Mesenchymal stem cell (in vitro differentiated cells and primary cell): Measurements from ENCODE around the gene MBNL2.

ENCODE experiments used
- DNase-seq: peaks from one replicate; pipeline ENCODE4 v3.0.0-alpha.2; 2013
- H2AFZ ChIP-seq: one replicate; pipeline ENCODE4 v1.6.1; 2013; ENCODE audit warnings: low read depth, mild to moderate bottlenecking, control low read depth, inconsistent platforms, low read length, moderate library complexity
- H2AK5ac ChIP-seq: 2 replicates; pipeline ENCODE4 v1.6.1; 2013; ENCODE audit warnings: low read length, moderate library complexity, mild to moderate bottlenecking, inconsistent platforms; ENCODE audit not compliant: severe bottlenecking
- H2BK120ac ChIP-seq: one replicate; pipeline ENCODE4 v1.6.1; 2013; ENCODE audit warnings: low read depth, mild to moderate bottlenecking, inconsistent platforms, low read length, moderate library complexity
- H2BK12ac ChIP-seq, 2 experiments: one replicate each; pipeline ENCODE4 v1.6.1; 2013; ENCODE audit warnings: inconsistent platforms in 2 of 2, low read length in 2 of 2, mild to moderate bottlenecking in 2 of 2, moderate library complexity in 2 of 2, control low read depth in 1 of 2
- H2BK15ac ChIP-seq: one replicate; pipeline ENCODE4 v1.6.1; 2013; ENCODE audit warnings: mild to moderate bottlenecking, low read depth, inconsistent platforms; ENCODE audit not compliant: poor library complexity, severe bottlenecking
- H2BK5ac ChIP-seq: 2 replicates; pipeline ENCODE4 v1.6.1; 2013; ENCODE audit warnings: low read depth, mild to moderate bottlenecking, low read length, control low read depth, inconsistent platforms; ENCODE audit not compliant: poor library complexity, severe bottlenecking
- H3K14ac ChIP-seq, 2 experiments: one replicate each; pipeline ENCODE4 v1.6.1; 2013; ENCODE audit warnings: inconsistent platforms in 2 of 2, low read length in 2 of 2, control low read depth in 1 of 2, mild to moderate bottlenecking in 1 of 2, moderate library complexity in 1 of 2
- H3K18ac ChIP-seq, 2 experiments: one replicate each; pipeline ENCODE4 v1.6.1; 2013; ENCODE audit warnings: inconsistent platforms in 2 of 2, low read length in 2 of 2, control low read depth in 1 of 2, low read depth in 1 of 2, mild to moderate bottlenecking in 1 of 2
- H3K23ac ChIP-seq, 2 experiments: one replicate each; pipeline ENCODE4 v1.6.1; 2013; ENCODE audit warnings: inconsistent platforms in 2 of 2, low read length in 2 of 2, mild to moderate bottlenecking in 2 of 2, moderate library complexity in 2 of 2, control low read depth in 1 of 2
- H3K27ac ChIP-seq: 2 replicates; pipeline ENCODE4 v1.5.1; 2013; ENCODE audit warnings: mild to moderate bottlenecking, moderate library complexity, low read length, control low read depth, inconsistent platforms; ENCODE audit not compliant: poor library complexity, severe bottlenecking
- H3K27me3 ChIP-seq, 2 experiments: 2 replicates each; pipeline versions ENCODE4 v1.6.1 to v1.7.0; 2013; ENCODE audit warnings: low read length in 2 of 2, mild to moderate bottlenecking in 2 of 2, moderate library complexity in 2 of 2, control low read depth in 1 of 2, inconsistent platforms in 1 of 2; ENCODE audit not compliant: control insufficient read depth in 1 of 2, insufficient read depth in 1 of 2
- H3K36me3 ChIP-seq, 2 experiments: 2 replicates each; pipeline versions ENCODE4 v1.6.1 to v1.7.0; 2013; ENCODE audit warnings: low read length in 2 of 2, control low read depth in 1 of 2, inconsistent platforms in 1 of 2, low read depth in 1 of 2, mild to moderate bottlenecking in 1 of 2; ENCODE audit not compliant: insufficient read depth in 2 of 2, control insufficient read depth in 1 of 2
- H3K4ac ChIP-seq, 2 experiments: one replicate each; pipeline ENCODE4 v1.6.1; 2013; ENCODE audit warnings: inconsistent platforms in 2 of 2, low read length in 2 of 2, mild to moderate bottlenecking in 2 of 2, moderate library complexity in 2 of 2, control low read depth in 1 of 2, low read depth in 1 of 2
- H3K4me1 ChIP-seq: 2 replicates; pipeline ENCODE4 v1.6.1; 2013; ENCODE audit warnings: low read depth, low read length, control low read depth; ENCODE audit not compliant: control insufficient read depth, insufficient read depth
- H3K4me2 ChIP-seq: 2 replicates; pipeline ENCODE4 v1.6.1; 2013; ENCODE audit warnings: low read length, mild to moderate bottlenecking, inconsistent platforms; ENCODE audit not compliant: poor library complexity, severe bottlenecking
- H3K4me3 ChIP-seq, 2 experiments: 2 replicates each; pipeline versions ENCODE4 v1.5.1 to v1.7.0; 2013; ENCODE audit warnings: low read length in 2 of 2, mild to moderate bottlenecking in 2 of 2, control low read depth in 1 of 2, low read depth in 1 of 2; ENCODE audit not compliant: insufficient read depth in 1 of 2
- H3K79me1 ChIP-seq: replicated peaks from 2 replicates; pipeline ENCODE4 v1.6.1; 2013; ENCODE audit warnings: mild to moderate bottlenecking, control low read depth, low read length, inconsistent platforms; ENCODE audit not compliant: poor library complexity, severe bottlenecking
- H3K9ac ChIP-seq: 2 replicates; pipeline ENCODE4 v1.7.0; 2013; ENCODE audit warnings: mild to moderate bottlenecking, low read length, moderate library complexity
- H3K9me3 ChIP-seq: 2 replicates; pipeline ENCODE4 v1.7.0; 2013; ENCODE audit warnings: mild to moderate bottlenecking, low read length; ENCODE audit not compliant: control insufficient read depth
- H4K8ac ChIP-seq: one replicate; pipeline ENCODE4 v1.6.1; 2013; ENCODE audit warnings: inconsistent platforms, mild to moderate bottlenecking, low read length, moderate library complexity
- H4K91ac ChIP-seq: one replicate; pipeline ENCODE4 v1.6.1; 2013; ENCODE audit warnings: mild to moderate bottlenecking, low read length, inconsistent platforms
- WGBS: methylation state at CpG from one replicate; pipeline ENCODE4 v1.1.7; 2013; ENCODE audit warnings: mixed read lengths; 5-methylcytosine and 5-hydroxymethylcytosine counted together

The MBNL2 gene

DNA sequence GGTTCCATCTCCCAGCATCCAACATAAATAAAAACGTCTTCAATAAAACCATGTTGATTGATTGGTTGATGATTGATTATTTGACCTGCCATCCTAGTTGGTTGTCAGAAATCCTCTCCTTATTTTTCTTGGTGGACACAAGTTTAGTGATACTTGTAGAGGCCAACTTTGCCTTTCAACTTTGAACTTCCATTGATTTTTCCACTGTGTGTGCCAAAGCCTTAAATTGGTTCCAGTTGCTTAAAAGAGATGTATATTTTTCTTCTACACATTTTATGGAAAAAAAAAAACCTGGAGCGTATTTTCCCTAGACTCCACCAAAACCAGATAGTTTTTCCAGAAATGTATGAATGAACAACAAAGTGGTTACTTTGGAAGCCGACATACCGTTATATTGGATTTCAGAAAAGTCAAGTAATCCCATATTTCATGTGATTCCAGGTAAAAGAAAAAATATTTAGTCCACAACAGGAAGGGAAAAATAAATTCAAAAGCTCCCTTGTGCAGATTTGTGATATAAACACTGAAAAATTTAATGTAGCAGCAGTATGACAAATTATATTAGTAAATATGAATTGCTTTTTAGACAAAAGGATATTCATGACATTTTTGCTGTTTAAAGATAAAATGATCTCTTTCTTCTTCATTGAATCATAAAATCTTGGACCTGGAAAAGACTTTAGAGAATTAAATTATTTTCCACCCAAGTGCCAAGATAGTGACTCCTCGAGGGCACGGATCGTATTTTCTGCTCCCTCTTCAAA, 85.2 kb downstream of the MBNL2 start:
- Histone ChIP-seq H3K27me3 (no peaks in the 10 kb centered on the region), H3K4me3 (peak overlapping the region in 1 of 2 experiments; percentile 52), H3K18ac (no peak overlapping the region), H3K4me1 (peaks cover 12% of the 10 kb centered on the region), H2BK120ac (no peak overlapping the region), H3K4ac (no peak overlapping the region), H3K4me2 (no peak overlapping the region), H3K79me1 (peaks cover 19% of the 10 kb centered on the region), H2BK15ac (no peak overlapping the region), H3K9me3 (no peaks in the 10 kb centered on the region), H3K36me3 (no peaks in the 10 kb centered on the region), H3K23ac (no peak overlapping the region), H4K8ac (no peak overlapping the region), H3K14ac (no peak overlapping the region), H3K27ac (peak overlapping the region; percentile 90), H2BK5ac (no peak overlapping the region), H3K9ac (peak overlapping the region; percentile 55), H2AK5ac (no peak overlapping the region), H2AFZ (no peak overlapping the region), H4K91ac (no peak overlapping the region), H2BK12ac (no peak overlapping the region)
- DNase-seq, result no peak
- WGBS, result 48% methylated on average over 5 of the region's 7 CpGs

DNA sequence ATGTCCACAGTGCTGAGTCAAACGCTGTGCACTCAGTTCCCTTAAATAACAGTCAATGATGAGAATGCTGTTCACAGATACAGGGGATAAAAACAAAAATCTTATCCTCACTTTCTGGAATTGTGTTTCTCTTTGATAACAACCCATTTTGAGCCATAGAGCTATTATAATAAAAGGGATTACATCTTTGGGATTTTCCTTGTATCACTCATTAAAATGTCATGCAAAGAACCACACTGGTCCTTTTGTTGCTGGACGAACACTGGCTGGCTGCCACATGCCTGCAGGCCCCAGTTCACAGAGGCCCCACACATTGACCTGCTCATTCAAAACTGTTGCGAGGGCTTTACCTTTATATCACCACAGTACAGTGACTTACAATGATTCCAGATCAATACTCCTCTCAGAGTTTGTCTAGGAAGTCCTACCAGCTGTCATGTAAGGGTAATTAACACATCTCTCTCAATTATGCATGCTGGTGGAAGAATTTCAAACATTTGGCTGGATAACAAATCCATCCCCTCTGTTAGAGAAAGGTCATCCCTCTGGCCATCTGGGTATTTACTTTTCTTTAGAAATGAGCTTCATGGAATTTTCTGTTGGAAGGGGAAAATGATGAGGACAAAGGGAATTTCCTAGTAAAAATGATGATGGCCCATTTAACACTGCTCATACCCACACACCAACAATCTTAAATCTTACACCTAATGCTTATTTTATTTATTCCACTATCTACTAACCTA, 85.9 kb downstream of the MBNL2 start:
- Histone ChIP-seq H3K27ac (peak overlapping the region; percentile 90), H3K4ac (no peak overlapping the region), H3K4me1 (peaks cover 12% of the 10 kb centered on the region), H3K18ac (peak overlapping the region in 1 of 2 experiments; percentile 21), H2BK5ac (no peak overlapping the region), H3K14ac (no peak overlapping the region), H3K4me2 (no peak overlapping the region), H3K23ac (no peak overlapping the region), H4K8ac (no peak overlapping the region), H3K9me3 (no peaks in the 10 kb centered on the region), H2BK120ac (no peak overlapping the region), H2BK12ac (peak overlapping the region in 1 of 2 experiments; percentile 18), H3K27me3 (no peaks in the 10 kb centered on the region), H4K91ac (no peak overlapping the region), H3K4me3 (peak overlapping the region in 1 of 2 experiments; percentile 52), H2AFZ (no peak overlapping the region), H3K9ac (peak overlapping the region; percentile 55), H3K79me1 (peaks cover 14% of the 10 kb centered on the region), H2BK15ac (no peak overlapping the region), H2AK5ac (no peak overlapping the region), H3K36me3 (no peaks in the 10 kb centered on the region)
- peak; percentile 66 for DNase-seq
- 16% methylated on average over 3 of the region's 3 CpGs for WGBS

DNA sequence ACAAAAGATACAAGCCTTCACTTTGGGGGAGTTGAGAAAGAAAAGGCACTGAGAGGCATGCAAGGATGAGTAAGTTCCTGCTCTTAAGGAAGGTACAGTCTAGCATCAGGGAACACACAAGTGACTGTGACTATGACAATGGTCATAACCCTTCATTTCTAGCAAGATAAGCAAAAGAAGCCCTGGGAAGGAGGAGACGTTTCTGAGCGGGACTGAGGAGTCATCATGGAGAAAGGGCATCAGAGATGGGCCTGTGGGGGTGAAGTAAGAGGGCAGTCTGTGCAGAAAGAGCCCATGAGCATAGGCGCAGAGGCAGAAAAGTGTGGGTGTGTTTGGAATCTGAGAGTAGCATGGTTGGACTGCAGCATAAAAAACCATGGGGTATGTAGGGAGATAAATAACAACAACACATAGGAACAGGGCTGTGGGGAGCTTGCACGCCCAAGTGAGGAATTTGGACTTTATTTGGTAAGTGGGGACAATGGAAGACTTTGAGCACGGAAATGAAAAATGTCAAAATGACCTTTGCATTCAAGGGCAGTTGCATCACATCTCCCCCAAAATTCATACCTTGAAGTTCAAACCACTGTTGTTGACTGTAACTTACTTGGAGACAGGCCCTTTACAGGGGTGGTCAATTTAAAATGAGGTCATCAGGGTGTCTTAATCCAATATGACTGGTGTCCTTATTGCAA, 86.7 kb downstream of the MBNL2 start:
- no peak overlapping the region for H4K91ac ChIP-seq
- no peaks in the 10 kb centered on the region for H3K9me3 ChIP-seq
- H2AK5ac ChIP-seq, result peak overlapping the region; percentile 71
- peak overlapping the region; percentile 12 for H4K8ac ChIP-seq
- H3K4me1 ChIP-seq, result peaks cover 10% of the 10 kb centered on the region
- no peak overlapping the region for H3K9ac ChIP-seq
- peak overlapping the region; percentile 13 to 16 for H3K18ac ChIP-seq
- peak overlapping the region; percentile 90 for H3K27ac ChIP-seq
- peak overlapping the region in 1 of 2 experiments; percentile 4 for H3K4ac ChIP-seq
- no peak overlapping the region for H2BK120ac ChIP-seq
- peak overlapping the region in 1 of 2 experiments; percentile 75 for H2BK12ac ChIP-seq
- no peak overlapping the region for H3K4me3 ChIP-seq
- peaks cover 17% of the 10 kb centered on the region for H3K79me1 ChIP-seq
- no peak overlapping the region for H2BK5ac ChIP-seq
- WGBS, result 34% methylated on average over 4 of the region's 5 CpGs
- no peak overlapping the region for H2BK15ac ChIP-seq
- H3K4me2 ChIP-seq, result no peak overlapping the region
- H3K27me3 ChIP-seq, result no peaks in the 10 kb centered on the region
- no peaks in the 10 kb centered on the region for H3K36me3 ChIP-seq
- H3K14ac ChIP-seq, result no peak overlapping the region
- no peak overlapping the region for H2AFZ ChIP-seq
- peak; percentile 60 for DNase-seq
- no peak overlapping the region for H3K23ac ChIP-seq
